MM.1S (cell line): ENCODE measurements around the gene MPV17.

Experiments
- CTCF ChIP-seq: fragments of 300-600 bp; sonication (generic); IDR thresholded peaks from 2 replicates; pipeline ENCODE4 v1.5.1; 2016; ENCODE audit warnings: antibody characterized with exemption, low read length, mixed read lengths
- EZH2 ChIP-seq: fragments of 300-600 bp; sonication (generic); optimal IDR thresholded peaks from 2 replicates; pipeline ENCODE3; 2017; ENCODE audit warnings: low read depth, mild to moderate bottlenecking, antibody characterized with exemption, low read length, mixed read lengths
- EZH2phosphoT487 ChIP-seq: fragments of 300-600 bp; sonication (generic); IDR thresholded peaks from 2 replicates; pipeline ENCODE4 v1.6.1; 2018; ENCODE audit warnings: antibody characterized with exemption, low read length

GRCh38 chr2:27350106-27350693, 27.3 kb upstream of the MPV17 start:
- no peak for TF ChIP-seq CTCF
- no peak for TF ChIP-seq EZH2
- no peak for TF ChIP-seq EZH2phosphoT487
